ENCODE measurements around the gene SBNO2. TPM values are rescaled to one million over a fixed set of nuclear protein-coding genes. Genes with fewer than 3 reads are reported as not detected.

Gene SBNO2
- total RNA-seq, 4 donors from 2014 or later, result 22.8 to 69.0 (median 25.5) TPM

DNA sequence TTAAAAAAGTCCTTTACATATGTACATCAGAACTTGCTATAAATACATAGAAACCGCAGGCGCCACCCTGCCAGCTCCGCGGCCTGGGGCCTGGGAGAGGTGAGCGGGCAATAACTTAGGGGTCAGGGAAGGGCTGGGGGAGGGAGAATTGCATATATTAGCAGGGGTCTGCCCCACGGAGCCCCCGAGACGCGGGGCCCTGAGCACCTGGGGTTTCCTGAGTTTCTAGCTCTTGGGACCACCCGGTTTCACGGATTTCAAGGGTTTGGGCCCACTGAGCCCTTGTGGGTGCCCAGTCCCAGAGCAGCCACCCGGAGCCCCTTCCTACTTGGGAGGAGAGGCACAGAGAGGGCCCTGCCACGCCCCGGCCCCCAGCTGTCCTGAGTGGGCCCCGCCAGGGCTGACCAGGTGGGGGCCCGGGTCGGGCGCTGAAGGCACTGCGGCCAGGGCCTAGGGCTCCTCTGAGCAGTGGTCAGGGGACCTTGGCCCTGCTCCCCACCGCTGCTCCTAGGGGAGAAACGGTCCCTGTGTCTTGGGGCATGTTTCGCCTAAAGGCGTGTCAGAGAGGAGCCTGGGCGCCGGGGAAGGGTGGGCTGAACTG lies 66.3 kb downstream of the SBNO2 start:
- 89 to 93% methylated on average over 10 to 23 of the region's 25 CpGs for WGBS, 2 donors
- Histone ChIP-seq H3K27me3 (no peaks in the 10 kb centered on the region), H3K4me1 (peaks cover 16 to 21% of the 10 kb centered on the region in 2 donors), H3K36me3 (peaks cover 44 to 51% of the 10 kb centered on the region in 2 donors), H3K27ac (no peak overlapping the region), H3K9me3 (no peaks in the 10 kb centered on the region), H3K4me3 (replicated peaks in 1 of 3) (no peak overlapping the region)
- DNase-seq, result no peak
- TF ChIP-seq, protein P1, sequence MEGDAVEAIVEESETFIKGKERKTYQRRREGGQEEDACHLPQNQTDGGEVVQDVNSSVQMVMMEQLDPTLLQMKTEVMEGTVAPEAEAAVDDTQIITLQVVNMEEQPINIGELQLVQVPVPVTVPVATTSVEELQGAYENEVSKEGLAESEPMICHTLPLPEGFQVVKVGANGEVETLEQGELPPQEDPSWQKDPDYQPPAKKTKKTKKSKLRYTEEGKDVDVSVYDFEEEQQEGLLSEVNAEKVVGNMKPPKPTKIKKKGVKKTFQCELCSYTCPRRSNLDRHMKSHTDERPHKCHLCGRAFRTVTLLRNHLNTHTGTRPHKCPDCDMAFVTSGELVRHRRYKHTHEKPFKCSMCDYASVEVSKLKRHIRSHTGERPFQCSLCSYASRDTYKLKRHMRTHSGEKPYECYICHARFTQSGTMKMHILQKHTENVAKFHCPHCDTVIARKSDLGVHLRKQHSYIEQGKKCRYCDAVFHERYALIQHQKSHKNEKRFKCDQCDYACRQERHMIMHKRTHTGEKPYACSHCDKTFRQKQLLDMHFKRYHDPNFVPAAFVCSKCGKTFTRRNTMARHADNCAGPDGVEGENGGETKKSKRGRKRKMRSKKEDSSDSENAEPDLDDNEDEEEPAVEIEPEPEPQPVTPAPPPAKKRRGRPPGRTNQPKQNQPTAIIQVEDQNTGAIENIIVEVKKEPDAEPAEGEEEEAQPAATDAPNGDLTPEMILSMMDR (IDR thresholded peaks at IDR 0.05), result no peak
- TF ChIP-seq POLR2A (IDR thresholded peaks at IDR 0.05), result no peak
- intact Hi-C loops (cut with DNase I), result no loop called here

DNA sequence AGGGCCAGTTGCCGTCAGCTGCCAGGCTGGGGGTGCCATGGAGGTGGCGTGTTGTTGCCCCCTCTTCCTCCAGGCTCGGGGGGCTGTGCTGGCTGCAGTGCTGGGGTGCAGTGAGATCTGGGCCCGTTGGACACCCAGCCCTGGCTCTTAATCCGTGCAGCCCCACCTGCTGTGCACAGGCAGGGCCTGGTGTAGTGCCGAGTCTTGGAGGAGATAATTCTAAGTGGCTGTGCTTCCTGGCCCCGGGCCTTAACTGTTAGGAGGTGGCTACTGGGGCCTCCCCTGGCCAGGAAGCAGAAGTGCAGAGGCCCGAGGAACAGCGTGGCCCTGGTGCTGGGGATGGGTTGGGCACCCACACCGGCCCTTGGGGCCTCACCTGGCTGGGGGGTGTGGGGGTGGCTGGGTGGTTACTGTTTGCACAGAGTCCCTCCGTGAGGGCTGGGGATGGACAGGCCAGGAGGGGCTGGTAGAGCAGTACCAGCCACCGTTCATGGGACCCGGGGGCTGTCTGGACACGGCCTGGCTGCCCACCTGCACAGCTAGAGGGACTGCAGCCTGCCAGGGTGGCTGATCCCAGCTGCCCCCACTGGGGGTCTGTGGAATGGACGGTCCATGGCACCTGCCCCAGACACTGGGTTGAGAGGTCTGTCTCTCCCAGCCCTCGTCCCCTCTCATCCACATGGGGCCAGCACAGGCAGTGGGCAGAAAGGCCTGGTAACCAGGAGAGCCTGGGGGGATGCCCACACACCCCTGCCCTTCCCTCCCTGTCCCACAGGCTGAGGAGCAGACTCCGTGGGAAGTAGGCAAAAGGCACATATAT lies 67.0 kb downstream of the SBNO2 start:
- Histone ChIP-seq H3K27me3 (no peaks in the 10 kb centered on the region), H3K27ac (no peak overlapping the region), H3K9me3 (no peaks in the 10 kb centered on the region), H3K36me3 (peaks cover 42 to 44% of the 10 kb centered on the region in 2 donors), H3K4me1 (peaks cover 23 to 28% of the 10 kb centered on the region in 2 donors), H3K4me3 (replicated peaks in 1 of 3) (no peak overlapping the region)
- intact Hi-C loops (cut with DNase I), result no loop called here
- WGBS, 2 donors, result 82 to 83% methylated on average over 5 to 6 of the region's 17 CpGs
- DNase-seq, result no peak
- TF ChIP-seq, protein P1 (IDR thresholded peaks at IDR 0.05), result no peak
- no peak for TF ChIP-seq POLR2A (IDR thresholded peaks at IDR 0.05)

DNA sequence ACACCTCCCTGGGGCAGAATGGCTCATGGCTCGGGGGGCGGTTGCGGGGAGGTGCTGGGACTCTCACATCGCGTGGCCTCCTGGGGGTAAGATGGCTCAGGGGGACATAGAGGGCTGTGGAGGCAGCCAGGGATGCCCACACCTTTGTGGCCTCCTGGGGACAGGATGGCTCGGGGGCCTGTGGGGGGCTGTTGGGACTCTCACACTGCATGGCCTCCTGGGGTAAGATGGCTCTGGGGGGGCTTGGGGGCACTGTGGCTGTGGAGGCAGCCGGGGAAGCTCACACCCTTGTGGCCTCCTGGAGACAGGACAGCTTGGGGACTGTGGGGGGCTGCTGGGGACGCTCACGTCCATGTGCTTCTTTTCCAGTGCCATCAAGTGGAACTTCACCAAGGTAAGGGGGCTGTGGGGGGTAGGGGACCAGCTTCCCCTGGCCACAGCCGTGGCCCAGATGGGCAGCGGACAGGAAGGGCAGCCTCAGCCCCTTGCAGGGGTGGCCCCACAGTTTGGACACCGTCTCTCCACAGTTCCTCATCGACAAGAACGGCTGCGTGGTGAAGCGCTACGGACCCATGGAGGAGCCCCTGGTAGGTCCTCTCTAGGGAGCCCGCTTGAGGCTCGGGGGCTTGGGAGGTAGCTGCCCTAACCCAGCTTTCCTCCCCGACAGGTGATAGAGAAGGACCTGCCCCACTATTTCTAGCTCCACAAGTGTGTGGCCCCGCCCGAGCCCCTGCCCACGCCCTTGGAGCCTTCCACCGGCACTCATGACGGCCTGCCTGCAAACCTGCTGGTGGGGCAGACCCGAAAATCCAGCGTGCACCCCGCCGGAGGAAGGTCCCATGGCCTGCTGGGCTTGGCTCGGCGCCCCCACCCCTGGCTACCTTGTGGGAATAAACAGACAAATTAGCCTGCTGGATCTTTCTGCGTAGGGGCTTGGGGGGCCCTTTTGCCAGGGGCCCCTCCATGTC lies 67.9 kb downstream of the SBNO2 start:
- WGBS, 2 donors, result 92 to 96% methylated on average over 11 to 29 of the region's 32 CpGs
- Histone ChIP-seq H3K9me3 (no peaks in the 10 kb centered on the region), H3K4me3 (replicated peaks in 1 of 3) (no peak overlapping the region), H3K4me1 (peaks cover 30 to 37% of the 10 kb centered on the region in 2 donors), H3K27me3 (no peaks in the 10 kb centered on the region), H3K36me3 (peaks cover 37 to 39% of the 10 kb centered on the region in 2 donors), H3K27ac (no peak overlapping the region)
- intact Hi-C loops (cut with DNase I), result no loop called here
- no peak for DNase-seq
- TF ChIP-seq, protein P1 (IDR thresholded peaks at IDR 0.05), result no peak

DNA sequence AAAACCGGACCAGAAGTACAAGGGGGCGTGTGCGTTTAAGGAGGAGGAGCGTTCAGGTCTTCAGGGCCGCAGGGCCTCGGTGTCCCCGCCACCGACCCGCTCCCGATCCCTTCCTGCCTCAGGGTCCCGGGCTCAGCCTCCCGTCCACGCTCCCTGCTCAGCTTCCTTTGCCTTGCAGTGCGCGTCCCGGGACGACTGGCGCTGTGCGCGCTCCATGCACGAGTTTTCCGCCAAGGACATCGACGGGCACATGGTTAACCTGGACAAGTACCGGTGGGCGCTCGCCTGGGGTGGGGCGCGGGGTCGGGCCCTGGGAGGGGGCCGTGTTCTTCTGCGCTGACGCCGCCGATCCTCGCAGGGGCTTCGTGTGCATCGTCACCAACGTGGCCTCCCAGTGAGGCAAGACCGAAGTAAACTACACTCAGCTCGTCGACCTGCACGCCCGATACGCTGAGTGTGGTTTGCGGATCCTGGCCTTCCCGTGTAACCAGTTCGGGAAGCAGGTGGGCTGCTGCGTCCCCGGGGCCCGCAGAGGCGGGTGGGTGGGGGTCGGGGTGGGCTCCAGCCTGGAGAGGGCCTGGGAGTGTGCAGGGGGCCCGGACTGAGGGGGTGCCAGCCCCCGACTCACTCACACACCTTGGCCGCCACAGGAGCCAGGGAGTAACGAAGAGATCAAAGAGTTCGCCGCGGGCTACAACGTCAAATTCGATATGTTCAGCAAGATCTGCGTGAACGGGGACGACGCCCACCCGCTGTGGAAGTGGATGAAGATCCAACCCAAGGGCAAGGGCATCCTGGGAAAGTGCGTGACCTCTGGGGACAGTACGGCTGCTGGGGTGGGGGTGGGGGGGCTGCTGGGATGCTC lies 68.8 kb downstream of the SBNO2 start:
- DNase-seq, result peak; percentile 52 to 54
- peak overlapping the region; percentile 22 to 98 (median 38) for H3K4me3 ChIP-seq (replicated peaks in 1 of 3)
- intact Hi-C loops (cut with DNase I), result no loop called here
- H3K4me1 ChIP-seq, result peaks cover 39 to 46% of the 10 kb centered on the region in 2 donors
- peaks cover 30 to 31% of the 10 kb centered on the region in 2 donors for H3K36me3 ChIP-seq
- H3K27me3 ChIP-seq, result no peaks in the 10 kb centered on the region
- H3K27ac ChIP-seq, result peak overlapping the region; percentile 98 to 99 (median 99)
- WGBS, 2 donors, result 48 to 61% methylated on average over 28 to 29 of the region's 69 CpGs
- H3K9me3 ChIP-seq, result no peaks in the 10 kb centered on the region
- TF ChIP-seq, protein P1 (IDR thresholded peaks at IDR 0.05), result no peak
- TF ChIP-seq POLR2A (IDR thresholded peaks at IDR 0.05), result no peak
